G401.6 (cell line): Measurements from ENCODE around the gene DSN1.

Experiments used
- FAIRE-seq: peaks from 2 replicates; lab custom pipeline; 2012; peaks lifted over from hg19 to GRCh38; lab: Jason Lieb, UNC

DSN1 gene

GRCh38 chr20:36754656-36755222 is 18.8 kb downstream of the DSN1 start:
- peak; percentile 88 for FAIRE-seq

- FAIRE-seq, result no peak
Observed at GRCh38 chr20:36752582-36752981, 21.0 kb downstream of the DSN1 start.

- no peak for FAIRE-seq
Observed at GRCh38 chr20:36745927-36746659, 27.5 kb downstream of the DSN1 start, which contains the start of gene NDRG3. Gene NDRG3 (minus strand): TSS chr20:36746090. CDS start chr20:36721735, 24,355 bp downstream.

GRCh38 chr20:36745234-36745926 is 28.2 kb downstream of the DSN1 start:
- no peak for FAIRE-seq

- FAIRE-seq, result no peak
Observed at GRCh38 chr20:36744764-36745191, 28.8 kb downstream of the DSN1 start.

GRCh38 chr20:36744243-36744642 is 29.3 kb downstream of the DSN1 start:
- no peak for FAIRE-seq

- no peak for FAIRE-seq
Observed at GRCh38 chr20:36742558-36742957, 31.0 kb downstream of the DSN1 start.

GRCh38 chr20:36741072-36741471 is 32.5 kb downstream of the DSN1 start:
- no peak for FAIRE-seq

GRCh38 chr20:36737183-36737499 is 36.4 kb downstream of the DSN1 start:
- FAIRE-seq, result no peak

GRCh38 chr20:36736451-36737182 is 36.9 kb downstream of the DSN1 start:
- FAIRE-seq, result no peak

GRCh38 chr20:36732456-36732855 is 41.1 kb downstream of the DSN1 start:
- no peak for FAIRE-seq

GRCh38 chr20:36728986-36729385 is 44.6 kb downstream of the DSN1 start:
- FAIRE-seq, result no peak

GRCh38 chr20:36726168-36726567 is 47.4 kb downstream of the DSN1 start:
- no peak for FAIRE-seq

GRCh38 chr20:36720510-36720909 is 53.1 kb downstream of the DSN1 start:
- no peak for FAIRE-seq

- peak; percentile 78 for FAIRE-seq
Observed at GRCh38 chr20:36717657-36718056, 55.9 kb downstream of the DSN1 start.

GRCh38 chr20:36717021-36717420 is 56.5 kb downstream of the DSN1 start:
- FAIRE-seq, result no peak

GRCh38 chr20:36712775-36713174 is 60.8 kb downstream of the DSN1 start:
- no peak for FAIRE-seq

GRCh38 chr20:36709126-36709525 is 64.4 kb downstream of the DSN1 start:
- FAIRE-seq, result no peak

- peak; percentile 50 for FAIRE-seq
Observed at GRCh38 chr20:36703530-36703929, 70.0 kb downstream of the DSN1 start.
